HEK293T (cell line): ENCODE results near the gene OBI1.
"Not testable (repeated sequence)": the region's sequence is repeated elsewhere in the genome, so short reads cannot be mapped to it uniquely, and the experiment has no call there.

Experiments used
- CTCF ChIA-PET: fragments of 350-600 bp; formaldehyde crosslinking; extraction: SDS; loops from one replicate; lab custom pipeline; 2021; ENCODE audit warnings: antibody characterized with exemption, inconsistent platforms; lab: Yijun Ruan, JAX
- POLR2A ChIA-PET: fragments of 350-600 bp; formaldehyde crosslinking; extraction: SDS; loops from one replicate; lab custom pipeline; 2020; ENCODE audit warnings: antibody characterized with exemption, inconsistent platforms; lab: Yijun Ruan, JAX
- DNase-seq: peaks from one replicate; pipeline ENCODE4 v3.0.0; 2012; ENCODE audit warnings: mixed read lengths; ENCODE audit errors: extremely low spot score
- ARNT ChIP-seq: fragments of 450-650 bp; IDR thresholded peaks from 2 replicates; pipeline ENCODE4 v1.6.1; 2017; ENCODE audit warnings: mild to moderate bottlenecking
- BHLHE40 ChIP-seq: fragments of 450-650 bp; IDR thresholded peaks from 2 replicates; pipeline ENCODE4 v1.6.1; 2016; ENCODE audit warnings: mild to moderate bottlenecking, moderate library complexity, borderline replicate concordance
- CTBP1 ChIP-seq: fragments of 450-650 bp; IDR thresholded peaks from 2 replicates; pipeline ENCODE4 v1.6.1; 2016; ENCODE audit warnings: borderline replicate concordance
- ELF4 ChIP-seq: fragments of 450-650 bp; IDR thresholded peaks from 2 replicates; pipeline ENCODE4 v1.6.1; 2017; ENCODE audit warnings: antibody characterized with exemption
- FOXA1 ChIP-seq: fragments of 450-650 bp; IDR thresholded peaks from 2 replicates; pipeline ENCODE4 v1.6.1; 2016; ENCODE audit warnings: mild to moderate bottlenecking
- FOXK2 ChIP-seq: fragments of 450-650 bp; IDR thresholded peaks from 2 replicates; pipeline ENCODE4 v1.6.1; 2016; ENCODE audit warnings: mild to moderate bottlenecking
- FOXM1 ChIP-seq: fragments of 450-650 bp; IDR thresholded peaks from 2 replicates; pipeline ENCODE4 v1.6.1; 2017; ENCODE audit warnings: mild to moderate bottlenecking, borderline replicate concordance
- HDGF ChIP-seq: fragments of 450-650 bp; IDR thresholded peaks from 2 replicates; pipeline ENCODE4 v1.6.1; 2017; ENCODE audit warnings: antibody characterized with exemption, borderline replicate concordance
- L3MBTL2 ChIP-seq: fragments of 450-650 bp; conservative IDR thresholded peaks from 2 replicates; pipeline ENCODE4 v1.6.1; 2016; ENCODE audit warnings: mild to moderate bottlenecking
- LEF1 ChIP-seq: fragments of 450-650 bp; IDR thresholded peaks from 2 replicates; pipeline ENCODE4 v1.6.1; 2017; ENCODE audit warnings: mild to moderate bottlenecking, borderline replicate concordance
- NFRKB ChIP-seq: fragments of 450-650 bp; IDR thresholded peaks from 2 replicates; pipeline ENCODE4 v1.6.1; 2016; ENCODE audit warnings: mild to moderate bottlenecking, moderate library complexity
- PKNOX1 ChIP-seq: fragments of 450-650 bp; IDR thresholded peaks from 2 replicates; pipeline ENCODE4 v1.6.1; 2016
- SP1 ChIP-seq: fragments of 450-650 bp; IDR thresholded peaks from 2 replicates; pipeline ENCODE4 v1.6.1; 2017
- SUZ12 ChIP-seq: fragments of 450-650 bp; IDR thresholded peaks from 2 replicates; pipeline ENCODE4 v1.6.1; 2016; ENCODE audit warnings: mild to moderate bottlenecking
- TARDBP ChIP-seq: fragments of 450-650 bp; IDR thresholded peaks from 2 replicates; pipeline ENCODE4 v1.6.1; 2016
- ZNF384 ChIP-seq: fragments of 450-650 bp; IDR thresholded peaks from 2 replicates; pipeline ENCODE4 v1.6.1; 2016

OBI1 gene

GRCh38 chr13:78652651-78653050 lies 6.3 kb downstream of the OBI1 start:
- CTCF ChIA-PET: no interaction called here
- POLR2A ChIA-PET: no interaction called here
- TF ChIP-seq BHLHE40 (no peak), HDGF (no peak), FOXK2 (no peak), PKNOX1 (no peak), FOXM1 (no peak), NFRKB (no peak), CTBP1 (no peak)

DNA sequence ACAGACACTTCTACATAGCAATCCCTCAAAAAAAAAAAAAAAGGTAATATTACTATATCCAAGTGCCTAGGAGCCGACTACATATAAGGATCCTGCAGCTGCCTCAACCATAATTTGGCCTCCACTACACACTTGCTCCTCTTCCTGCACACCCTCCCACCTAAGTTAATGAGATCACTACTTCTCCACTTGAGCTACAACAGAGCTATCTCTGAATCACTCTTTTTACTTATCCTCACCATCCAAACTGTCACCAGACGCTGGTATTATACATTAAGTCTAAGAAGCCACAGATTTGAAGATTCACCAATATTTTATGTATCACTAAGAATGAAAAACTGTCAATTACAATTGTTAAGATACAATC lies 8.3 kb downstream of the OBI1 start:
- TF ChIP-seq HDGF: no peak
- TF ChIP-seq FOXA1: no peak
- no peak for TF ChIP-seq ARNT
- TF ChIP-seq BHLHE40: no peak
- no peak for TF ChIP-seq FOXM1
- TF ChIP-seq TARDBP: no peak
- TF ChIP-seq ZNF384: no peak
- TF ChIP-seq L3MBTL2: no peak
- TF ChIP-seq ELF4: no peak
- no peak for TF ChIP-seq CTBP1
- no peak for TF ChIP-seq NFRKB
- TF ChIP-seq SP1: no peak
- TF ChIP-seq PKNOX1: no peak
- TF ChIP-seq LEF1: no peak
- no peak for TF ChIP-seq SUZ12
- TF ChIP-seq FOXK2: no peak
- ChIA-PET CTCF (interaction anchor here (0.6 to 0.9 kb wide), 4 partner anchors 47 to 641 kb away, joined by 3 read pairs; partner anchors contain the start of gene POU4F1), POLR2A (interaction anchor here (0.9 to 1.3 kb wide), 2 partner anchors 8 to 28 kb away, joined by 3 to 4 read pairs; partner anchors contain the start of gene OBI1)
- DNase-seq: no peak

More at GRCh38 chr13:78652651-78653050, 6.3 kb downstream of the OBI1 start:
- DNase-seq: no peak

GRCh38 chr13:78649997-78650716 lies 8.8 kb downstream of the OBI1 start:
- TF ChIP-seq SP1 (no peak), HDGF (no peak), L3MBTL2 (no peak), ZNF384 (no peak), TARDBP (no peak), ELF4 (no peak), FOXK2 (no peak), FOXM1 (no peak), CTBP1 (no peak), ARNT (no peak), BHLHE40 (no peak), PKNOX1 (no peak), NFRKB (no peak), FOXA1 (no peak), SUZ12 (no peak), LEF1 (no peak)
- no peak for DNase-seq
- CTCF ChIA-PET: interaction anchor here (0.7 to 0.9 kb wide), 3 partner anchors 47 to 65 kb away, joined by 3 read pairs; partner anchors contain the start of gene POU4F1
- POLR2A ChIA-PET: interaction anchor here (0.9 to 1.3 kb wide), 2 partner anchors 9 to 28 kb away, joined by 3 to 4 read pairs; partner anchors contain the start of gene OBI1

DNA sequence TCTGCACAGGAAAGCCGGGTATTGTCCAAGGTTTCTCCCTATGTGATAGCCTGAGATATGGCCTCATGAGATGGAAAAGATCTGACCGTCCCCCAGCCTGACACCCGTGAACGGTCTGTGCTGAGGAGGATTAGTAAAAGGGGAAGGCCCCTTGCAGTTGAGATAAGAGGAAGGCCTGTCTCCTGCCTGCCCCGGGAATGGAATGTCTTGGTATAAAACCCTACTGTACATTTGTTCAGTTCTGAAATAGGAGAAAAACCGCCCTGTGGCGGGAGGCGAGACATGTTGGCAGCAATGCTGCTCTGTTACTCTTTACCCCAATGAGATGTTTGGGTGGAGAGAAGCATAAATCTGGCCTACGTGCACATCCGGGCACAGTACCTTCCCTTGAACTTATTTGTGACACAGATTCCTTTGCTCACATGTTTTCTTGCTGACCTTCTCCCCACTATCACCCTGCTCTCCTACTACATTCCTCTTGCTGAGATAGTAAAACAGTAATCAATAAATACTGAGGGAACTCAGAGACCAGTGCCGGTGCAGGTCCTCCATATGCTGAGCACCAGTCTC lies 11.8 kb downstream of the OBI1 start:
- POLR2A ChIA-PET, CTCF ChIA-PET, DNase-seq: not testable (repeated sequence)

DNA sequence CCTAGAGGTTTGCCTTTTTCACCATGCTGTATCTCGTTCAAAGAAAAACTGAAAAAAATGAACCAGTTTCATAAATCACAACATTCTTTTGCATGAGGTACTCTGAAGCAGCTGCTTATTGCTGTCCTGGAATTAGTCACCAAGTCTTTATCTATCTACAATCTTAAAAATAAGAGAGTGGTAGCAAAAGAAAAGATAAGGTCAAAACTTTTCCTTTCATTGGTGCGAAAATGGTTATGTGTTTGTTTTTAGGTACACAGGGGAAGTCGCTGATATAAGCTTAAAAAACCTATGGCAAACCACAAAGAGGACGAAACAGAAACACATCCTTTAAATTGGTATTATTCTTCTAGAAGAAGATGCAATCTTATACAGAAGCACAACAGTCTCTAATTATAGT lies 20.7 kb downstream of the OBI1 start:
- POLR2A ChIA-PET: no interaction called here
- no peak for TF ChIP-seq HDGF
- CTCF ChIA-PET: no interaction called here
- DNase-seq: no peak

DNA sequence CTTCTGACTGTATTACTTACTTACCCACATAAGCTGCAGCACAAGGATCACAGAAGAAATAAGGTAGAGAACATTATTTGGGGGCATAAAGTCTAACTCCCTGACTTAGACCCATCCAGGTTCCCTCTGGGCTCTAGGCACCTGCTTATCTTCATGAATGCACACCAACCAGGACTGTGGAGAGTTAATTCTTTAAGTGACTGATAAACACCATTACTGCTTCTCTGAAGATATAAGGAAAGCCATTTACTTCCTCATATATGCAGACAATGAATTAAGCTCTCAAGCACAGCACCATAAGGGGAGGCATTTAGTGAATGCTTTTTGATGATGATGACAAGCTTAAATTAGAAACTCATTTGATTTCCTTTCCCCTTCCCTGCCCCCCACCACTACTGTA lies 22.5 kb downstream of the OBI1 start:
- DNase-seq: no peak
- CTCF ChIA-PET: no interaction called here
- POLR2A ChIA-PET: no interaction called here
- TF ChIP-seq NFRKB (0 out of 2 replicates have a peak, but pooled peaks have one; percentile 18), ARNT (no peak)

DNA sequence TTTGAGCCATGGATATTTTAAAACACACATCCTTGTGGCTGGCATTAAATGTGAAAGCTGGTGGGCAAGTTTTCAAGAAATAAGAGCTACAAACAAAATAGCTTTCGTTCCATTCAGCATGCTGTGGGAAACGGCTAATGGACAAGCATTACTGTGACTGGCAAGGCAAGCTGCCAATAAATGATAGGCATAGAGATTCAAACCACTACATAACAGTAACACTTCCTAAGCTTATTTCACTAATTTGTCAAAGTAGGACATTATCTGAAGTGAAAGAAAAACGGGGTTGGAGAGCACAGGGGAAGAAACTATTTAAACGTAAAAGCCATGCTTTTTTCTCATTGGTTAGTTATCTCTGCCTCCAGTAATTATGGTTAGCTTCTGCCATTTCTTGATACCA lies 26.0 kb downstream of the OBI1 start:
- POLR2A ChIA-PET: no interaction called here
- TF ChIP-seq HDGF: no peak
- TF ChIP-seq SP1: no peak
- no peak for TF ChIP-seq FOXK2
- no peak for TF ChIP-seq ZNF384
- no peak for TF ChIP-seq SUZ12
- no peak for TF ChIP-seq L3MBTL2
- no peak for TF ChIP-seq FOXM1
- no peak for TF ChIP-seq NFRKB
- no peak for TF ChIP-seq TARDBP
- no peak for TF ChIP-seq FOXA1
- CTCF ChIA-PET: interaction anchor here (1.2 to 1.7 kb wide), 2 partner anchors 11 to 392 kb away, joined by 3 to 5 read pairs; no protein-coding TSS in a partner anchor
- DNase-seq: no peak
